Right hindlimb (tissue), 1 donor: ENCODE measurements around the gene BRI3BP.
A peak's percentile ranks its signal among the peaks of the same experiment; 100 is the strongest.
"Not testable (repeated sequence)": the region's sequence is repeated elsewhere in the genome, so short reads cannot be mapped to it uniquely, and the experiment has no call there.

ENCODE experiments used
- DNase-seq: peaks from one replicate; pipeline ENCODE4 v3.0.0-alpha.2; 2018

BRI3BP gene

DNA sequence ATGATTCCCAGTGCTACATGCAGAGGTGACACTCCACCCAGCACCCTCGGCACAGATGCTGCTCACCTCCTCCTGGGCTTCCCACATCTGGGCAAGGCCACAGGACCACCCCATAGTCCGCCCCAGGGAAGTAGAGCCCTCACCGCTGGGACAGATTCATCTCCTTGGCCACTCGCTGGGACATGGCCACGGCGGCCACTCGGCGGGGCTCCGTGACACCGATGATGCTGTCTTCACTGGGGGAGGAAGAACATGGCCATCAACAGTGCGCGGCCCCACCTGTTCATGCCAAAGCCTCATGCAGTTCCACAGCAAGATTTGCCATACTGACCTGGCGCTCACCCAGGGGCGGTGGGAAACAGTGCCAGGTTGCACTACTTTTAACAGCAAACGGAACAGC lies 18.2 kb upstream of the BRI3BP start:
- no peak for DNase-seq

DNA sequence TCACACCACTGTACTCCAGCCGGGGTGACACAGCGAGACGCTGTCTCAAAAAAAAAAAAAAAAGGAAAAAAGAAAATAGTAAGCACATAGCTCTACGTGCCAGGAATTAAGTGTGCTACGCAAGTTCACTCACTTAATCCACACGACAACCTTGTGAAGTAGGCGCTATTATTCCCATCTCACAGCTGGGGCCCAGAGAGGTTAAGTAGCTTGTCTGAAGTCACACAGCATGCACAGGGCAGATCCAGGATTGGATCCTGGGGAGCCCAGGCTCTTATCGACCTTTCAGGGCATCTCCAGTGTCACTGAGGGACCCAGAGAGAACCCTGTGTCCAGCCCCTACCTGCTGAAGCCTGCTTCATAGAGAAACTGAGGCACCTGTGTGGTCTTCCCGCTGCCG lies 16.4 kb upstream of the BRI3BP start:
- no peak for DNase-seq

DNA sequence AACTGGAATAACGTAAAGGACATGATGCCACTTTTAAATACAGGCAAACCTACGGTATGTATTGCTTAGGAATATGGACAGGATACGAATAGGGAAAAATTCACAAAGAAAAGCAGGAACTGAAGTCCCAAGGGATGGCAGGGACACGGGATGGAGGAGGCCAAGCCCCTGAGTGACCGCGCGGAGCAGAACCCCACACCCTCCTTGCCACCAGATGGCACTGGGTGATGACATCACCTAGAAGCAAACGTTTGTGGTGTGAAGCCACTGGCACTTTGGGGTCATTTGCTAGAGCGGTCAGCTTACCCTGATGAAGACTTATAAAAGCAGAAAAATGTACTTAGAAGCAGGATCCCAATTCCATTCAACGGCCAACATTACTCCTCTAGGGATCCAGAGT lies 13.9 kb upstream of the BRI3BP start:
- DNase-seq: no peak

DNA sequence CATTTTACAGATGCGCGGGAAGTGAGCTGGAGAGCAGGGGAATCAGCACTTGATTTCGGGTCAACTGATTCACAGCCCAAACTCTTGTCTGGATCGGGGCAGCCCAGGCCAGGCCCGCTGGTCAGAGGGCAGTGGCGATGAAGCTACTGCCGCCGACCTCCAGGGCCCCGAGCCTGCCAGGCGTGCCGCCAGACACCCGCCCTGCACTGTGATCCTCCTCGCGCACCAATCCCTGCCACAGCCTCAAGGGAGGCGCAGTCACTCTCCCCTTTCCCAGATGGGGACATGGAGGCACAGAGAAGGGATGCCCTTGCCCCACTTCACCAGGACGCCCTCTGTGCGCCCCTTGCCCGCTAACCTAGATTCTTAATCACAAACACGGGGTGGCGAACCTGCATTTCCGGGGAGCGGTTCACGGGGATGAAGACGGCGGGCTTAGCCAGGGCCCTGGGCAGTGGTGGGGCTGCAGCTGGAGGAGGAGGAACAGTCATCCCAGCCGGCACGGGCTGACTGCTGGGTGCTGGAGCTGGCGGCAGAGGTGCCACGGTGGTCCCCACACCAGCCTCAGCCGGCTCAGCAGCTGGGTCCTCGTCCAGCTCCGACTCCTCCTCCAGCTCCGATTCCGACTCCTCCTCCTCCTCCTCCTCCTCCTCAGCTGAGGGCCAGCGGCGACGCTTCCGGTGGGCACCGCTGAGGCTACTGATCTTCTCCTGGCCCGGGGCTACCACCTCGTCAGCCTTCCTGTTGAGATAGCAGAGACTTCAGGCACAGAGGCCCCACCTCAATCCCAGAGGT lies 13.2 kb upstream of the BRI3BP start:
- DNase-seq: no peak

DNA sequence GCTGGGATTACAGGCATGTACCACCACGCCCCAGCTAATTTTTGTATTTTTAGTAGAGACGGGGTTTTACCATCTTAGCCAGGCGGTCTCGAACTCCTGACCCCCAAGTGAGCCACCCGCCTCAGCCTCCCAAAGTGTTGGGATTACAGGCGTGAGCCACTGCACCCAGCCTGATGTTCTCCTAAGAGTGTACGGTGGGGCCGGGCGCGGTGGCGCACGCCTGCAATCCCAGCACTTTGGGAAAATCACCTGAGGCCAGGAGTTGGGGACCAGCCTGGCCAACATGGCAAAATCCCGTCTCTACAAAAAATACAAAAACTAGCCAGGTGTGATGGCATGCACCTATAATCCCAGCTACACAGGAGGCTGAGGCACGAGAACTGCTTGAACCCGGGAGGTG lies 6.6 kb upstream of the BRI3BP start:
- DNase-seq: not testable (repeated sequence)

DNA sequence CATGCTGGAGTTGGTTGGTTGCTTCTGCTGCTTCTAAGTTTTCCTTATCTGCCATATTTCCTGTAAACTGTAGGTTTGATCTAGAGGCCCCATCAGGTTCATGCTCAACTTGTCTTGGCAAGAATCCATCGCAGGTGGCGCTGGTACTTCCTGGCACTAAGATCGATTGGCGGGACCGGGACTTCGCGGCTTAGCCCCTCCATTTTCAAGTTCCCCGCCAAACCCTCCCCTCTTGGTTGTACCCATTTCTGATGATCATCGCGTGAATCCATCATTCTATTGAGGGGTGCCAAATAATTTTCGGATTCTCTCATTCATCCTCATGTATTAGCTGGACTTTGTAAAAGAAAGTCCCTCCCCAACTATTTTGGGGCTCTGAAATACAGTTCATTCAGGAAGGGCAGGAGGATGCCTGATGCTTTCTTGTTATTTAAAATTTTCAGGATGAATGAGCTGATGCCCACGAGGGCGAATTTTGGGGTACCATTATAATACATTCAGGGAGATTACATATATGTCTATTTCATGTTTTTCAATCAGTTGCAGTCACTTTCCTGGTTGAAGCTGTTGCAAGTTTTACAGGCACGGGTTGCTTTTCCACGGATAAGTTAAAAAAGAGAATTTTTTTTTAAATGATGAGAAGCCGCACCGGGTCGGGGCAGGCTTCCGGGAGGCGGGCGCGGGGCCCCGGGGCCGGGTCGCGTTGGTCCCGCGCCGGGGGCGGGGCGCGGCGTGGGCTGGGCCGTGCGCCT lies 395 bp upstream of the BRI3BP start:
- DNase-seq: peak; percentile 69

DNA sequence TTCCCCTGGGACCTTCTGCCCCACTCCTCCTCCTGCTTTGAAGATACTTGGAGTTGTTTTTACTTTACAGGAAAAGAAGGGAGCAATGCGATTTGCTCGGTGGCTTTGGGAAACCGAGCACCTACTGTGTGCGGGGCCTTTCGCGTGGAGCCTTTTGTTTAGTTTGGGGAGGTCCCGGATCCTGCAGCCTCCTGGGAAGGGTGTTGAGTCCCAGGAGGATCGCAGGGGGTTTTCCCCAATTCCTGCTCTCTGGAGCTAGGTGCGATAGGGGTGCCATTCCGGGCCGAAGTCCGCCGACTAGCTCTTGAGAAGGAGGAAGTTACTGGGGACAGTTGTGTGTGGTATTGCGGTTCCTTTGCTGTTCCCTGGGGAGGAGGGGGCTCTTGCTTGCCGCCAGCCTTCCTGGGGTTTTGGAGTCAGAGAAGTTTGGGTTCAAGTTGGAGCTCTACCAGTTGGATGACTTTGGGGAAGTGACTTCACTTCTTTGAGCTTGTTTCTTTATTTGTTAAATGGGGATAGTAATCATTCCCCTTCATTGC lies 1.1 kb downstream of the BRI3BP start:
- DNase-seq: no peak

DNA sequence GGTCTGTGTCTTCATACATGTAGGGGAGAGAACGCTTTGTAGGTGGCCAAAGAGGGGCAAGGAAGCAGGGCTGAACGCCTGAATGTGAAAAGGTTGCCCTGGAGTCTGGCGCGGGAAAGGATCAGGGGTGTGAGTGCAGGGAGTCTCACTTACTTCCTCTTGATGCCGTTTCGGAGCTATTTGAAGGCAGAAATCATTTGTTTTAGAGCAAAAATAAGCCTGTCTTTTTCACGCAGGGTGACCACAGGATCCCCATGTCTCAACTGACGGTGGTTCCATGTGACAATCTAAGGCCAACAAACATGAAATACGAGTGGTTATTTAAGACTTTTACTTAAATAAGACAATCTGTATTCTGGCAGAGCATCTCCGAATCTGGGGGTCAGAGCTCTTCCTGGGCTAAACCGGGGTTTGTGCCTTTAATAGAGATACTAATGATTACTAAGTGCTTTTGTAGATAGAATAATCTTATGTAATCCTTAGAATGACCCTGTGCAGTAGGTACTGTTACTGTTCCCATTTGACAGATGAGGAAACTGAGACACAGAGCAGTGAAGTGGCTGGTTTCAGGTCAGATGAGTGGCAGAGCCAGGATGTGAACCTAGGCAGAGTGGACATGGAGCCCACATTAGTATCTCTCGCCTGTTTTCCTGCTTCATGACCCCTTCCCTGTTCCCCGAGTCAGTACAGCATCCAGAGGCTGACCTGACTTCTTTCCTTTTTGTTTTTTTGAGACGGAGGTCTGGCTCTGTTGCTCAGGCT lies 1.9 kb downstream of the BRI3BP start:
- no peak for DNase-seq

DNA sequence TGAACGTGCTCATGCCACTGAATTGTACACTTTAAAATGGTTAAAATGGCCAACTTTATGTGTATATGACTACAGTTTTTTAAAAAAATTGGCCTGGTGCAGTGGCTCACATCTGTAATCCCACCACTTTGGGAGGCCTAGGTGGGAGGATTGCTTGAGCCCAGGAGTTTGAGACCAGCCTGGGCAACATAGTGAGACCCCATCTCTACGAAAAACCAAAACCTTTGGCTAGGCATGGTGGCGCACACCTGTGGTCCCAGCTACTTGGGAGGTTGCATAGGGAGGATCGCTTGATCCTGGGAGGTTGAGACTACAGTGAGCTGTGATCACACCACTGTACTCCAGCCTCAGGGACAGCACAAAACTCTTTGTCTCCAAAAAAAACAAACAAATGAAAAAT lies 5.3 kb downstream of the BRI3BP start:
- no peak for DNase-seq

DNA sequence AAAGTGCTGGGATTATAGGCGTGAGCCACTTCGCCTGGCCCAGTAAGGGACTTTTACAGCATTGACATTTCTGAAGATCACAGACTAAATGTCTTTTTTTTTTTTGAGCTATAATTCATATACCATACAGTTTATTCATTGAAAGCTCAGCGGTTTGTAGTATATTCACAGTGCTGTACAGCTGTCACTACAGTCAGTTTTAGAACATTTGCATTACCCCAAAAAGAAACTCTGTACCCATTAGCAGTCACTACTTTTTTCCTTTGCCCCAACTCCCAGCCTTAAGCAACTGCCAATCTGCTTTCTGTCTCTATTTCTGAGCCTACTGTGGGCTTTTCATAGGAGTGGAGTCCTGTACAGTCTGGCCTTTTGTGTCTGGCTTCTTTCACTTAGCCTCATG lies 8.2 kb downstream of the BRI3BP start:
- DNase-seq: no peak

DNA sequence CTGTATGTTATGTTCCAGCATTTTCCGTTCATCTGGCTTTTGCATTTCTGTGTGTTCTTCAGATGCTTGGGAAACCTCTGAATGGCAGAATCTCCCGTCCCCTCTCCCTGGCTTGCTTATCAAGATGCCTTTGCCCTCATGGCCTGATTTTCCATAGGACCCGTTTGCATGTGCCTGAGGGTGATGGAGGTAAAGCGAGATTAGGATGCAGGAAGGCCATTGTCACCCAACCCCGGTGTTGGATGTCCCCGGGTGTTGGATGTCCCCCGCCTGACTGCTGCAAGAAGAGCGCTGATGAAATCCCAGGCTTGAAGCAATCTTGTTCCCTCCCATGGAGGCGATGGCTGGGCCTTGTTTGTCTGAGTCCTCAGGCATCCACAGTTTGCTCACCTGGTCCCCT lies 9.6 kb downstream of the BRI3BP start:
- no peak for DNase-seq

DNA sequence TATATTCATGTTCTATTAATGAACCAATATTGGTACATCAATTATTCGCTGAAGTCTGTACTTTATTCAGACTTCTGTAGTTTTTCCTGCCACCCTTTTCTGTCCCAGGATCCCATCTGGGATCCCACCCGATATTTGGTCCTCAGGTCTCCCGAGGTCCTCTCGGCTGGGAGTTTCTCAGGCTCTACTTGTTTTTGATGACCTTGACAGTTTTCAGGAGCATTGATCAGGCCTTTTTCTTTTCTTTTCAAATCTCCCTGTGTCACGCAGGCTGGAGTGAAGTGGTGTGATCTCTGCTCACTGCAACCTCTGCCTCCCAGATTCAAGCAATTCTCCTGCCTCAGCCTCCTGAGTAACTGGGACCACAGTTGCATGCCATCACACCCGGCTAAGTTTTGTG lies 11.2 kb downstream of the BRI3BP start:
- no peak for DNase-seq

DNA sequence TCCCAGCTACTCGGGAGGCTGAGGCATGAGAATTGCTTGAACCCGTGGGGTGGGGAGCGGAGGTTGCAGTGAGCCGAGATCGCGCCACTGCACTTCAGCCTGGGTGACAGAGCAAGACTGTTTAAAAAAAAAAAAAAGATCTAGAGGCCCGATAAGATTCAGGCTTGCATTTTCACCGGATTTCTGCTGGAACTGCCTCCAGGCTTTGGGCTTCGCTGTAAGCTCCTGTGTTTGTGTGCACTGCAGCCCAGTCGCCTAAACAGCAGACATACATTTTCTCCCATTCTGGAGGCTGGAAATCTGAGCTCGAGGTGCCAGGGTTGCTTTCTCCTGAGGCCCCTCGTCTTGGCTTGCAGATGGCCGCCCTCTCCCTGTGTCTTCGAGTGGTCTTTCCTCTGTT lies 12.2 kb downstream of the BRI3BP start:
- no peak for DNase-seq

DNA sequence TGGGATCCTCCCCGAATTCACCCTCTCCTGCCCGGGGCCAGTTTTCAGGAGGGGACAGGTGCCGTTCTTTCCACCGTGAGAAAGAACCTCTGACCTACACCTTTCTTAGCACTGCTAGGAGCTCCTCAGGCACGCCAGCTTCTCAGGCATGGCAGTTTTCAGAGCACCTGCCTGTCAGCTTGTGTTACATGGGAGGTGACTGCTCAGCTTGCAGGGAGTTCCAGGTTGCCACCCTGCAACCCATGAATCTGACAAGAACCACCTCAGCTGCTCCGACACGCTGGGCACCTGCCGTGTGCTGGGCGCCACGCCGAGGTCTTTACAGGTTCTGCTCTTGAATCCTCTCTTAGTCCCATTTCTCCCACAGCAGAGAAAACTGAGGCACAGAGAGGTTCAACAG lies 12.9 kb downstream of the BRI3BP start:
- DNase-seq: no peak

DNA sequence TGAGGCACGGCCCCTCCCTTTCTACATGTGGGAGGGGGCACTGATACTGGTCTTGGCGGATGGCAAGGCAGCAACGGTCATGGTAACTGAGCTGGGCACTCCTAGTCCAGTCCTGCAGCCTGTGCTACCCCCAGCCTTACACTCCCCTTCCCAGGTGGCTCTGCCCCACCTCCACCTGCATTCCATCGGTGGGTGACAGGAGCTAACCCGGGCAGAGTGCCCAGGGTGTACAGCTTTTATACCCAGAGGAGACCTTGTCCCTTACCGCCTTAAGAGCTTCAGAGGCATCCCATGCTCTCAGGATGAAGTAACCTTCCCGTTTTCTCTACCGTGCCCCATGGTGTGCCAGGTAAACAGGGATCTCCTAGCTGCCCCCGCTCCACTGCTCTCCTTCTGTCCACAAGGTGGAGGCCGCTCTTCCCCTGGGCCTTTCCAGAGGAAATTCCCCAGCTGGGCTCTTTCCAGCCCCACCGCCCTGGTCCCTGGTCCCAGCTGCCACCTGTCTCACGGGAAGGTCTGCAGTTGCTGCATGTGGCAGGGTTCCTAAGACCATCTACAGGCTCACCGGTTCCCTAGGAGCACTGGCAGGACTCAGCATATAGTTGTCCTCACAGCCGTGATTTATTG lies 20.5 kb downstream of the BRI3BP start:
- DNase-seq: no peak

DNA sequence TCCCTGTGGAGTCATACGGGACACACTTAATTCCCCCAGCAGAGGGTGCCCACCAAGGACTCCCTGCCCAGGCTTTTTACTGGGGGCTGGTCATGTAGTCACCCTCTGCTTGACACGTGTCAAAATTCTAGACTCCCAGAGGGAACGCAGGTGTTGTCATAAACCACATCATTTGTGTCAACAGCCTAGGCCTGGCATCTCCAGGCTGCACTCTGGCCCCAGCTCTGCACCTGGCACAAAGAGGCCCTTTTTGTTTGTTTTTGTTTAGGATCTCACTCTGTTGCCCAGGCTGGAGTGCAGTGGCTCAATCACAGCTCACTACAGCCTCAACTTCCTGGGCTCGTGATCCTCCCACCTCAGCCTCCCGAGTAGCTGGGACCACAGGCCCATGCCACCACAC lies 21.1 kb downstream of the BRI3BP start:
- no peak for DNase-seq

DNA sequence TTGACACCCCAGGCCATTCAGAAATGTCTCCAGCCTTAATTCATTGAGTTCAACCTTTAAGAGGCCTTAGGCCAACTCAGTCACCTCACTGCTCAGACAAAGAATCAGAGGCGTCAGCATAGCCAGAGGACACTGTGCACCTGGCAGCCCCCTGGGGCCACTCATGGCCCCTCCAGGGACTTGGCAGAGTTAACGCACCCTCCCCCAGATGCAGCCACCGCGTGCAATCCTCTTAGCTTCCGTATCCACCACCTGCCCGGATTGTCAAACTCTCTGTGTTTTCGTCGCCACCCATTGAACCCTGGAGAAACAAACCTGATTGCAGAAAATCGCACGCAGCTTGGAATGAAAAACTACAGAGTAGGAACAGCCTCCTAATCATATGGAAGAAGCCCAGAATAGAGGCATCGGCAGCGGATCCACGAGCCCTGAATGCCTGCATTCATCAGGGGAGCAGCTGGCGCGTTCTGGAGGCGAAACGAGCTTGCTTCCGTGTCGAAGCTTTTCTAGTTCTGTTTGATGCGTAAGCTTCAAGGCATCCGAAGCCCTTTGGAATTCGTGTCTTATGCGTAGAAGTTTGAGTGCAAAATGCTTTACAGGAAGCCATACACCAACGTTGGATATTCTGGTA lies 22.4 kb downstream of the BRI3BP start:
- no peak for DNase-seq

DNA sequence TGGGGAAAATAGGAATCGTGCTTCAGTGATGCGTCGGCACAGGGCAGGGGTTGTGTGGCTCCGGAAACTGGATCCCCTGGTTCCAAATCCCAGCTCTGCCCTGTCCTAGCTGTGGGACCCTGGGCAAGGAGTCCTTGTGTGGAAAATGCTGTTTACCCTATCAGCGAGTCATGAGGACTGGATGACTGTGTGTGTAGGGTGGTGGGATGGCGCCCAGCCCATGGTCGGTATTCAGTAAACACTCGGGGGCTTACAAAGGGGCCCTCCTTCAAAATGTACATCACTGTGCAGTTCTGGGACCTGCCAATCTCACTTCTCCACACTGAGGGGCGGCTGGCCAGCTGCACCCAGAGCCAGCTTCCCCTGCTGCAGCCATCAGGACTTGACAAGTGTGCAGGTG lies 24.4 kb downstream of the BRI3BP start:
- DNase-seq: no peak

DNA sequence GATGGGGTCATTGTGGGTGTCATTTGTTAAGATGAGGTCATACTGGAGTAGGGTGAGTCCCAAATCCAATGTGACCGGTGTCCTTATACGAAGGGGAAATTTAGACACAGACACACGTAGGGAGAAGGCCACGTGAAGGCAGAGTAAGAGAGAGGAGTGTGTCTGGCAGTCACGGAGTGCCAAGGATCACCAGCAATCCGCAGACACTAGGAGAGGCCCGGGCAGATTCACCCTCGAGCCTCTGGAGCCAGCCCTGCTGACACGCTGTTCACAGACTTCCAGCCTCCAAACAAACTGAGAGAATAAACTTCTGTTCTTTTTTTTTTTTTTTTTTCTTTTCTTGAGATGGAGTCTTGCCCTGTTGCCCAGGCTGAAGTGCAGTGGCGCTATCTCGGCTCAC lies 24.9 kb downstream of the BRI3BP start:
- DNase-seq: no peak

DNA sequence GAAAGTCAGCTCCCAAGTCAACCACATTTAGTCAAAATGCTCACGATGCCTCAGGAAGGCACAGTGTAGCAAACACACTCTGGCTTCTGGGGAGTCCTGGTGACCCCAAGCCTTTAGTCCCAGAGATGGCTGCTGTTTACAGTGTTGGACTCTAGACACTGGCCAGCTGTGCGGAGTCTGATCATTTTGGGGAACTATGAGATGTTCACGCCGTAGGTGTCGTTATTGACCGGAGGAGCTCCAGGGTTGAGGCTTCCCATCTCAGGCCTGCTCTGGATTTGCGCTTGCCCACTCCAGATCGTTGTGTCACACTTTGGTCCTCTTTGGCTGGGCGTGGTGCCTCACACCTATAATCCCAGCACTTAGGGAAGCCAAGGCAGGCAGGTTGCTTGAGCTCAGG lies 27.7 kb downstream of the BRI3BP start:
- DNase-seq: no peak

DNA sequence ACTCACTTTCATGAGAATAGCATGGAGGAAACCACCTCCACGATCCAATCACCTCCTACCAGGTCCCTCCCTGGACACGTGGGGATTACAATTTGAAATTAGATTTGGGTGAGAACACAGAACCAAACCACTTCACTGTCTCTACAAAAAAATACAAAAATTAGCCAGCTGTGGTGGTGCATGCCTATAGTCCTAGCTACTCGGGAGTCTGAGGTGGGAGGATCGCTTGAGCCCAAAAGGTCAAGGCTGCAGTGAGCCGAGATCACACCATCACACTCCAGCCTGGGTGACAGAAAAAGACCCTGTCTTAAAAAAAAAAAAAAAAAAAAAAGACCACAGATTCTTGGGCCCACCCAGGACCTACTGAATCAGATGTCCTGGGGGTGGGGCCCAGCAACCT lies 28.3 kb downstream of the BRI3BP start:
- no peak for DNase-seq

DNA sequence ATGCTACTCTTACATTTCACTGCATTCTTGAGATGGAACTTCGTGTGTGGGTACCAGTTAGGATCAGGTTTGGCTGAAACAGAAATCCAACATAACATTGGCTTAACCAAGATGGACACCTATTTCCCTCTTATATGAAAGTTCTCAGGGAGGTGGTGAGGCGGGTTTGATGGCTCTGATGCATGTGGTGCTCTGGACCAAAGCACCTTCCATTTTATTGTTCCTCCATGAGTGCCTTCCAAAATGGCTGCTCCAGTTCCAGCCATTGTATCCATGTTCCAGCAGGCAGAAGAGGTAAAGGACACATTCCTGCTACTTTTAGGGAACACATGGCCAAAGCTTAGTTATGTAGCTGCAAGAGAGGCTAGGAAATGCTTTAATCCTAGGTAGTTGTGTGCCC lies 29.6 kb downstream of the BRI3BP start:
- DNase-seq: no peak
